Neural progenitor cell (in vitro differentiated cells): Measurements from ENCODE around the gene TUBA3E. TPM values are rescaled to one million over a fixed set of nuclear protein-coding genes. Genes with fewer than 3 reads are reported as not detected.
"Not testable (repeated sequence)": the region's sequence is repeated elsewhere in the genome, so short reads cannot be mapped to it uniquely, and the experiment has no call there.

ENCODE experiments used
- DNase-seq: peaks from one replicate; pipeline ENCODE4 v3.0.0-alpha.2; 2016; ENCODE audit warnings: low spot score
- H2AFZ ChIP-seq: fragments of 200-600 bp; sonication (generic); replicated peaks from 2 replicates; pipeline ENCODE4 v1.6.1; 2016; ENCODE audit warnings: antibody characterized with exemption
- H3F3A ChIP-seq: fragments of 200-600 bp; sonication (generic); 2 replicates; pipeline ENCODE4 v1.6.1; 2016; ENCODE audit warnings: antibody characterized with exemption, low read depth
- H3K27ac ChIP-seq: fragments of 200-600 bp; sonication (generic); 2 replicates; pipeline ENCODE4 v1.5.1; 2016; ENCODE audit warnings: mild to moderate bottlenecking
- H3K27me3 ChIP-seq: fragments of 200-600 bp; sonication (generic); 2 replicates; pipeline ENCODE4 v1.6.1; 2016; ENCODE audit warnings: mild to moderate bottlenecking, moderate library complexity
- H3K36me3 ChIP-seq: fragments of 200-600 bp; sonication (generic); 2 replicates; pipeline ENCODE4 v1.5.1; 2016
- H3K4me1 ChIP-seq: fragments of 200-600 bp; sonication (generic); 2 replicates; pipeline ENCODE4 v1.6.1; 2016; ENCODE audit warnings: mixed run types
- H3K4me2 ChIP-seq: fragments of 200-600 bp; sonication (generic); 2 replicates; pipeline ENCODE4 v1.6.1; 2016
- H3K4me3 ChIP-seq: fragments of 200-600 bp; sonication (generic); 2 replicates; pipeline ENCODE4 v1.5.1; 2016
- H3K79me2 ChIP-seq: fragments of 200-600 bp; sonication (generic); 2 replicates; pipeline ENCODE4 v1.6.1; 2016; ENCODE audit warnings: low read depth
- H3K9ac ChIP-seq: fragments of 200-600 bp; sonication (generic); 2 replicates; pipeline ENCODE4 v1.6.1; 2016
- H3K9me3 ChIP-seq: fragments of 200-600 bp; sonication (generic); 2 replicates; pipeline ENCODE4 v1.5.1; 2016; ENCODE audit warnings: low read depth
- H4K20me1 ChIP-seq: fragments of 200-600 bp; sonication (generic); 2 replicates; pipeline ENCODE4 v1.6.1; 2016; ENCODE audit warnings: low read depth
- H3K27ac Mint-ChIP-seq: 3 replicates; pipeline ENCODE4 v1.8.0; 2021; ENCODE audit warnings: mixed read lengths
- H3K27me3 Mint-ChIP-seq: 2 replicates; pipeline ENCODE4 v1.8.0; 2022; ENCODE audit warnings: low read depth, mild to moderate bottlenecking, inconsistent platforms, moderate library complexity, mixed read lengths; ENCODE audit not compliant: insufficient read depth
- H3K36me3 Mint-ChIP-seq: 3 replicates; pipeline ENCODE4 v1.8.0; 2021; ENCODE audit warnings: mixed read lengths
- H3K4me1 Mint-ChIP-seq: 3 replicates; pipeline ENCODE4 v1.8.0; 2021; ENCODE audit warnings: mixed read lengths
- H3K4me3 Mint-ChIP-seq: 3 replicates; pipeline ENCODE4 v1.8.0; 2021; ENCODE audit warnings: mild to moderate bottlenecking, moderate library complexity, mixed read lengths
- H3K9me3 Mint-ChIP-seq: 3 replicates; pipeline ENCODE4 v1.8.0; 2020; ENCODE audit warnings: mixed read lengths
- EZH2 ChIP-seq: fragments of 200-600 bp; sonication (generic); IDR thresholded peaks from 2 replicates; pipeline ENCODE4 v1.6.1; 2017; ENCODE audit warnings: antibody characterized with exemption, mild to moderate bottlenecking, moderate library complexity
- EZH2phosphoT487 ChIP-seq: fragments of 200-600 bp; sonication (generic); IDR thresholded peaks from 2 replicates; pipeline ENCODE4 v1.6.1; 2017; ENCODE audit warnings: antibody characterized with exemption
- total RNA-seq: library from RNA; depleted of rRNA; stranded (reverse); fragments of >200 nt; gene quantifications from 2 replicates; pipeline ENCODE4 v1.2.3, GENCODE V29; 2015; ENCODE audit warnings: low replicate concordance
- TF ChIP-seq, protein P1 (sequence below): fragments of 200-600 bp; sonication (generic); IDR thresholded peaks from 2 replicates; pipeline ENCODE4 v1.5.1; 2017; ENCODE audit warnings: antibody characterized with exemption, mild to moderate bottlenecking

The TUBA3E gene
- total RNA-seq, 1 donor from 2014 or later, result not detected

GRCh38 chr2:130190237-130190636, 8.0 kb downstream of the TUBA3E start:
- no peaks in the 10 kb centered on the region for H3K9me3 ChIP-seq
- H3K27me3 ChIP-seq, result no peaks in the 10 kb centered on the region
- no peak for DNase-seq
- no peaks in the 10 kb centered on the region for H3F3A ChIP-seq
- Mint-ChIP-seq H3K4me3 (no peak overlapping the region), H3K9me3 (no peaks in the 10 kb centered on the region), H3K4me1 (peaks cover under 1% of the 10 kb centered on the region), H3K36me3 (peaks cover 9% of the 10 kb centered on the region), H3K27me3 (peaks cover 4% of the 10 kb centered on the region), H3K27ac (no peak overlapping the region)
- H3K9ac ChIP-seq, result no peak overlapping the region
- H2AFZ ChIP-seq, result no peak overlapping the region
- H3K4me3 ChIP-seq, result no peak overlapping the region
- no peak overlapping the region for H3K27ac ChIP-seq
- H3K4me1 ChIP-seq, result no peaks in the 10 kb centered on the region
- H4K20me1 ChIP-seq, result no peaks in the 10 kb centered on the region
- no peaks in the 10 kb centered on the region for H3K79me2 ChIP-seq
- no peak overlapping the region for H3K4me2 ChIP-seq
- H3K36me3 ChIP-seq, result no peaks in the 10 kb centered on the region
- TF ChIP-seq EZH2 (no peak), EZH2phosphoT487 (no peak)
- TF ChIP-seq, protein P1, sequence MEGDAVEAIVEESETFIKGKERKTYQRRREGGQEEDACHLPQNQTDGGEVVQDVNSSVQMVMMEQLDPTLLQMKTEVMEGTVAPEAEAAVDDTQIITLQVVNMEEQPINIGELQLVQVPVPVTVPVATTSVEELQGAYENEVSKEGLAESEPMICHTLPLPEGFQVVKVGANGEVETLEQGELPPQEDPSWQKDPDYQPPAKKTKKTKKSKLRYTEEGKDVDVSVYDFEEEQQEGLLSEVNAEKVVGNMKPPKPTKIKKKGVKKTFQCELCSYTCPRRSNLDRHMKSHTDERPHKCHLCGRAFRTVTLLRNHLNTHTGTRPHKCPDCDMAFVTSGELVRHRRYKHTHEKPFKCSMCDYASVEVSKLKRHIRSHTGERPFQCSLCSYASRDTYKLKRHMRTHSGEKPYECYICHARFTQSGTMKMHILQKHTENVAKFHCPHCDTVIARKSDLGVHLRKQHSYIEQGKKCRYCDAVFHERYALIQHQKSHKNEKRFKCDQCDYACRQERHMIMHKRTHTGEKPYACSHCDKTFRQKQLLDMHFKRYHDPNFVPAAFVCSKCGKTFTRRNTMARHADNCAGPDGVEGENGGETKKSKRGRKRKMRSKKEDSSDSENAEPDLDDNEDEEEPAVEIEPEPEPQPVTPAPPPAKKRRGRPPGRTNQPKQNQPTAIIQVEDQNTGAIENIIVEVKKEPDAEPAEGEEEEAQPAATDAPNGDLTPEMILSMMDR, result no peak

GRCh38 chr2:130188958-130189357, 9.3 kb downstream of the TUBA3E start:
- H3K27me3 ChIP-seq, H3K27ac Mint-ChIP-seq, H3K9me3 Mint-ChIP-seq, H3K27ac ChIP-seq, H3K4me1 Mint-ChIP-seq, H3F3A ChIP-seq, H3K27me3 Mint-ChIP-seq, H3K79me2 ChIP-seq, H3K36me3 Mint-ChIP-seq, DNase-seq, H3K36me3 ChIP-seq, H3K9ac ChIP-seq, H2AFZ ChIP-seq, H3K4me1 ChIP-seq, H3K9me3 ChIP-seq, H3K4me3 Mint-ChIP-seq, H3K4me2 ChIP-seq, H4K20me1 ChIP-seq, H3K4me3 ChIP-seq: not testable (repeated sequence)

- H3K36me3 Mint-ChIP-seq, H3F3A ChIP-seq, H3K9ac ChIP-seq, H3K36me3 ChIP-seq, H3K4me2 ChIP-seq, H3K4me3 Mint-ChIP-seq, H3K27ac Mint-ChIP-seq, H3K27me3 ChIP-seq, H3K4me3 ChIP-seq, H3K27ac ChIP-seq, DNase-seq, H3K4me1 Mint-ChIP-seq, H3K27me3 Mint-ChIP-seq, H3K79me2 ChIP-seq, H4K20me1 ChIP-seq, H3K9me3 Mint-ChIP-seq, H2AFZ ChIP-seq, H3K9me3 ChIP-seq: not testable (repeated sequence)
- peaks cover 11% of the 10 kb centered on the region for H3K4me1 ChIP-seq
Measured at GRCh38 chr2:130187859-130188792, 10.1 kb downstream of the TUBA3E start.

DNA sequence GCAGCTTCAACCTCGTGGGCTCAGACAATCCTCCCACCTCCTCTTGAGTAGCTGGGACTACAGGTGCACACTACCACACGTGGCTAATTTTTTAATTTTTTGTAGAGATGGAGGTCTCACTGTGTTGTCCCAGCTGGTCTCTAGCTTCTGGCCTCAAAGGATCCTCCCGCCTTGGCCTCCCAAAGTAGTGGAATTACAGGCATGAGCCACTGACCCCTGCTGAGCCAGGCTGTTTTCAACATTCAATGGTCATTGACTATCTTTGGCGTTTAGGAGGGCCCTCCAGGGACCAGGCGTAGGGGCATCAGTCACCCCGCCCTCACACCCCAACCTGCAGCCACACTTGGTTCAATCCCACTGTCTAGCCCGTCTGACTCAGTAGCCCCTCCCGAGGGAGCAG, 11.0 kb downstream of the TUBA3E start:
- no peak overlapping the region for H2AFZ ChIP-seq

More for the DNA sequence above, 11.0 kb downstream of the TUBA3E start:
- Mint-ChIP-seq H3K36me3 (peaks cover 6% of the 10 kb centered on the region), H3K4me3 (no peak overlapping the region), H3K9me3 (no peaks in the 10 kb centered on the region), H3K27me3 (peaks cover 2% of the 10 kb centered on the region), H3K27ac (no peak overlapping the region), H3K4me1 (peaks cover 13% of the 10 kb centered on the region)
- Histone ChIP-seq H3K4me1 (peaks cover 14% of the 10 kb centered on the region), H3F3A (peaks cover 12% of the 10 kb centered on the region), H3K27me3 (no peaks in the 10 kb centered on the region), H4K20me1 (no peaks in the 10 kb centered on the region), H3K27ac (no peak overlapping the region), H3K9ac (no peak overlapping the region), H3K4me3 (no peak overlapping the region), H3K36me3 (no peaks in the 10 kb centered on the region), H3K9me3 (no peaks in the 10 kb centered on the region), H3K4me2 (no peak overlapping the region), H3K79me2 (peaks cover 8% of the 10 kb centered on the region)
- DNase-seq, result no peak
- no peak for TF ChIP-seq EZH2
- no peak for TF ChIP-seq EZH2phosphoT487
- TF ChIP-seq, protein P1, result no peak
